GM23248 (cell line): ENCODE measurements around the gene TTBK2. TPM values are rescaled to one million over a fixed set of nuclear protein-coding genes. Genes with fewer than 3 reads are reported as not detected.
A peak's percentile ranks its signal among the peaks of the same experiment; 100 is the strongest.

Source experiments
- DNase-seq: peaks from one replicate; pipeline ENCODE4 v3.0.0-alpha.2; 2015
- H2AFZ ChIP-seq: fragments of 200-600 bp; sonication (generic); 2 replicates; pipeline ENCODE4 v1.6.1; 2016; ENCODE audit warnings: antibody characterized with exemption
- H3F3A ChIP-seq: fragments of 200-600 bp; sonication (generic); 2 replicates; pipeline ENCODE4 v1.6.1; 2016; ENCODE audit warnings: mild to moderate bottlenecking, antibody characterized with exemption, mixed run types; ENCODE audit not compliant: insufficient read depth
- H3K27ac ChIP-seq: fragments of 200-600 bp; sonication (generic); 2 replicates; pipeline ENCODE4 v1.5.1; 2016; ENCODE audit warnings: mild to moderate bottlenecking
- H3K27me3 ChIP-seq: fragments of 200-600 bp; sonication (generic); replicated peaks from 2 replicates; pipeline ENCODE4 v1.6.1; 2016; ENCODE audit warnings: mild to moderate bottlenecking; ENCODE audit not compliant: insufficient read depth
- H3K36me3 ChIP-seq: fragments of 200-600 bp; sonication (generic); 2 replicates; pipeline ENCODE4 v1.6.1; 2016; ENCODE audit warnings: low read depth, mild to moderate bottlenecking
- H3K4me1 ChIP-seq: fragments of 200-600 bp; sonication (generic); 2 replicates; pipeline ENCODE4 v1.6.1; 2016; ENCODE audit warnings: mild to moderate bottlenecking; ENCODE audit not compliant: insufficient read depth
- H3K4me2 ChIP-seq: fragments of 200-600 bp; sonication (generic); one replicate; pipeline ENCODE4 v1.6.1; 2016; ENCODE audit warnings: mild to moderate bottlenecking; ENCODE audit not compliant: unreplicated experiment
- H3K4me3 ChIP-seq: fragments of 200-600 bp; sonication (generic); 2 replicates; pipeline ENCODE4 v1.5.1; 2016; ENCODE audit warnings: mild to moderate bottlenecking
- H3K79me2 ChIP-seq: fragments of 200-600 bp; sonication (generic); 2 replicates; pipeline ENCODE4 v1.6.1; 2016; ENCODE audit warnings: mild to moderate bottlenecking; ENCODE audit not compliant: insufficient read depth
- H3K9ac ChIP-seq: fragments of 200-600 bp; sonication (generic); 2 replicates; pipeline ENCODE4 v1.6.1; 2016; ENCODE audit warnings: mild to moderate bottlenecking
- H3K9me2 ChIP-seq: fragments of 200-600 bp; sonication (generic); 2 replicates; pipeline ENCODE4 v1.6.1; 2016; ENCODE audit warnings: mixed run types, mild to moderate bottlenecking, moderate library complexity; ENCODE audit not compliant: insufficient read depth
- H3K9me3 ChIP-seq: fragments of 200-600 bp; sonication (generic); one replicate; pipeline ENCODE4 v1.6.1; 2017; ENCODE audit warnings: low read depth
- H4K20me1 ChIP-seq: fragments of 200-600 bp; sonication (generic); 2 replicates; pipeline ENCODE4 v1.6.0; 2016; ENCODE audit not compliant: insufficient read depth
- EZH2 ChIP-seq: fragments of 200-600 bp; sonication (generic); IDR thresholded peaks from 2 replicates; pipeline ENCODE4 v1.6.1; 2018; ENCODE audit warnings: antibody characterized with exemption, mild to moderate bottlenecking; ENCODE audit not compliant: insufficient read depth, poor library complexity, severe bottlenecking
- EZH2phosphoT487 ChIP-seq: fragments of 200-600 bp; sonication (generic); IDR thresholded peaks from 2 replicates; pipeline ENCODE4 v1.6.1; 2018; ENCODE audit warnings: antibody characterized with exemption, moderate library complexity, mild to moderate bottlenecking, low read depth; ENCODE audit not compliant: insufficient read depth
- WGBS, 2 experiments: methylation state at CpG; one replicate each; pipeline ENCODE4 v1.1.6; 2015 to 2017; ENCODE audit warnings: low lambda C conversion rate in 2 of 2, low coverage in 1 of 2; ENCODE audit errors: missing lambda C conversion rate in 2 of 2; 5-methylcytosine and 5-hydroxymethylcytosine counted together
- in situ Hi-C: fragments of 300-500 bp; cut with MboI; formaldehyde crosslinking; loops from 2 replicates; pipeline ENCODE4 v1.15.0; 2020
- polyA plus RNA-seq: library from polyadenylated mRNA; unstranded; fragments of >200 nt; fragmentation: Nextera tagmentation; extraction: Ambion mirVana; gene quantifications from 2 replicates; pipeline ENCODE4 v1.2.1, GENCODE V29; 2016
- total RNA-seq: library from RNA; depleted of rRNA; stranded (reverse); fragments of >200 nt; shearing (Covaris generic); gene quantifications from 2 replicates; pipeline ENCODE4 v1.2.3, GENCODE V29; 2014

The TTBK2 gene
- total and polyA plus RNA-seq, 2 experiments from 2014 or later = 5.1 to 6.3 TPM

- Histone ChIP-seq H4K20me1 (no peaks in the 10 kb centered on the region), H3K27ac (no peak overlapping the region; the same call in 1 of the 2 replicates), H3K79me2 (peaks cover 19% of the 10 kb centered on the region), H3K36me3 (no peaks in the 10 kb centered on the region; the same call in 1 of the 2 replicates), H3K27me3 (no peaks in the 10 kb centered on the region), H3F3A (peaks cover 6% of the 10 kb centered on the region), H3K9me2 (no peaks in the 10 kb centered on the region), H2AFZ (peak overlapping the region; percentile 97), H3K4me1 (peaks cover 4% of the 10 kb centered on the region), H3K4me2 (peak overlapping the region; percentile 99), H3K9ac (peak overlapping the region; percentile 89), H3K9me3 (no peaks in the 10 kb centered on the region), H3K4me3 (peak overlapping the region; percentile 79)
- peak; percentile 53 for DNase-seq
- in situ Hi-C loops = no loop called here
- no peak for TF ChIP-seq EZH2
- TF ChIP-seq EZH2phosphoT487 = no peak
- 1 to 2% methylated on average over 37 to 41 of the region's 55 CpGs for WGBS, 2 experiments
Observed at GRCh38 chr15:42736178-42736792, 184.3 kb downstream of the TTBK2 start.

- H3K9ac ChIP-seq = peak overlapping the region; percentile 89
- in situ Hi-C loops = no loop called here
Observed at GRCh38 chr15:42735382-42736165, 185.0 kb downstream of the TTBK2 start.

GRCh38 chr15:42734076-42734672 lies 186.4 kb downstream of the TTBK2 start:
- no peak overlapping the region for H3K4me2 ChIP-seq
- H3K36me3 ChIP-seq = peaks cover 4% of the 10 kb centered on the region; the same call in 1 of the 2 replicates
- H2AFZ ChIP-seq = no peak overlapping the region
- no peak overlapping the region for H3K27ac ChIP-seq
- H4K20me1 ChIP-seq = no peaks in the 10 kb centered on the region
- no peak overlapping the region for H3K9ac ChIP-seq
- DNase-seq = no peak
- peaks cover 19% of the 10 kb centered on the region for H3K79me2 ChIP-seq
- H3K27me3 ChIP-seq = no peaks in the 10 kb centered on the region
- TF ChIP-seq EZH2phosphoT487 (no peak), EZH2 (no peak)
- WGBS, 2 experiments = 86 to 90% methylated on average over 6 of the region's 6 CpGs
- H3K9me3 ChIP-seq = no peaks in the 10 kb centered on the region
- peaks cover 4% of the 10 kb centered on the region for H3K4me1 ChIP-seq
- in situ Hi-C loops = no loop called here
- peaks cover 6% of the 10 kb centered on the region for H3F3A ChIP-seq
- H3K9me2 ChIP-seq = no peaks in the 10 kb centered on the region
- H3K4me3 ChIP-seq = no peak overlapping the region

More at GRCh38 chr15:42735382-42736165, 185.0 kb downstream of the TTBK2 start:
- H3F3A ChIP-seq = peaks cover 6% of the 10 kb centered on the region
- H3K27me3 ChIP-seq = no peaks in the 10 kb centered on the region
- H3K79me2 ChIP-seq = peaks cover 19% of the 10 kb centered on the region
- no peak overlapping the region for H3K27ac ChIP-seq
- no peaks in the 10 kb centered on the region for H3K9me2 ChIP-seq
- TF ChIP-seq EZH2phosphoT487 = no peak
- TF ChIP-seq EZH2 = no peak
- peaks cover 4% of the 10 kb centered on the region for H3K4me1 ChIP-seq
- H3K9me3 ChIP-seq = no peaks in the 10 kb centered on the region
- H4K20me1 ChIP-seq = no peaks in the 10 kb centered on the region
- WGBS, 2 experiments = 85 to 87% methylated on average over 19 of the region's 19 CpGs
- no peak for DNase-seq
- H3K36me3 ChIP-seq = peaks cover 4% of the 10 kb centered on the region; the same call in 1 of the 2 replicates
- H3K4me2 ChIP-seq = peak overlapping the region; percentile 99
- H3K4me3 ChIP-seq = peak overlapping the region; percentile 79
- H2AFZ ChIP-seq = 0 out of 2 replicates have a peak overlapping the region, but pooled peaks have one; percentile 97

DNA sequence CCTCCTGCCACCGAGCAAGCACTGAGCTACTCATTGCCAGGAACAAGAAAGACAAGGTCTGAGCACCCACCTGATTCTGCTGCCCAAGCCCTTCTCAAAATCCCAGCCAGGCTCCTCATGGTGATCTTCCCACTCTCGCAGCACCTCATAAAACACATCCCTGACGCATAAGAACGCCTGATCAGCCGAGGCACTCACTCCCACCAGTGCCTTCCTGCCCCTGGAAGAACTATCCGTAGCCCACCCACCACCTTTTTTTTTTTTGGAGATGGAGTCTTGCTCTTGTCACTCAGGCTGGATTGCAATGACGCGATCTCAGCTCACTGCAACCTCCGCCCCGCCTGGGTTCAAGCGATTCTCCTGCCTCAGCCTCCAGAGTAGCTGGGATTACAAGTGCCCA lies 187.6 kb downstream of the TTBK2 start:
- no peak for DNase-seq
- in situ Hi-C loops = no loop called here
- H3K4me2 ChIP-seq = no peak overlapping the region
- H3K9me3 ChIP-seq = no peaks in the 10 kb centered on the region
- WGBS, 2 experiments = 84 to 85% methylated on average over 10 to 11 of the region's 11 CpGs
- peaks cover 4% of the 10 kb centered on the region; the same call in 1 of the 2 replicates for H3K36me3 ChIP-seq
- no peaks in the 10 kb centered on the region for H3K27me3 ChIP-seq
- H3K27ac ChIP-seq = no peak overlapping the region
- no peak overlapping the region for H2AFZ ChIP-seq
- H3F3A ChIP-seq = peaks cover 6% of the 10 kb centered on the region
- TF ChIP-seq EZH2 (no peak), EZH2phosphoT487 (no peak)
- no peak overlapping the region for H3K4me3 ChIP-seq
- H3K9me2 ChIP-seq = no peaks in the 10 kb centered on the region
- peaks cover 4% of the 10 kb centered on the region for H3K4me1 ChIP-seq
- peaks cover 19% of the 10 kb centered on the region for H3K79me2 ChIP-seq
- H3K9ac ChIP-seq = no peak overlapping the region
- H4K20me1 ChIP-seq = no peaks in the 10 kb centered on the region
